Stimulated activated CD8-positive, alpha-beta memory T cell treated with anti-CD3 and anti-CD28 coated beads, Interleukin-7, amount 100 ng/mL, for 24 hours (primary cell): ENCODE data around the gene NELL2.

ENCODE experiments used
- DNase-seq: peaks from one replicate; pipeline ENCODE4 v3.0.0-alpha.2; 2020; ENCODE audit warnings: low read depth

Gene NELL2

GRCh38 chr12:44465139-44465538 lies 411.0 kb downstream of the NELL2 start:
- no peak for DNase-seq

DNA sequence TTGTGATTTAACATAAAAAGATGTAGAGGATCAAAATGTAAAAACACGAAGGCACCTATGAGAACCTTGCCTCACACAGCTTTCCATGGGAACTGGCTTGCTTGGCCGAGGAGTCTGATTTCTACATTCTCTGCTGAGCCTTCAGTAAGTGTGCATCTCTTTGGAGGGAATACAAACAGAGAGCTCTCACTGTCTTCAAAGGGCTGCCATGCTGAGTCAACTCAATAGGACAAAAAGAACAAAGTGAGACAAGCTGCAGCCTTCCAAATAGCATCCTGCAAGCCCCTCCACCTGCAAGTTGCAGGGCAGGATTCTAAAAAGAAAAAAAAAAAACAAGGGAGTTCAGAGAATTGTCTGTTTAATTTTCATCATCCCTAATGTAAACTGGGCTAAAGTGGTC lies 411.9 kb downstream of the NELL2 start:
- no peak for DNase-seq

GRCh38 chr12:44462729-44463128 lies 413.4 kb downstream of the NELL2 start:
- DNase-seq: no peak

- DNase-seq: no peak
These were observed 415.9 kb downstream of the NELL2 start for GRCh38 chr12:44460261-44460660.

- DNase-seq: no peak
These were observed 416.5 kb downstream of the NELL2 start for GRCh38 chr12:44459569-44459968.
